ENCODE results near the gene SCAMP2.

Gene SCAMP2

GRCh38 chr15:74799255-74799855 is 73.8 kb downstream of the SCAMP2 start:
- DNase-seq (ENCODE audit: low read depth in 1 of 2, low spot score in 1 of 2), result no peak

- no peak for DNase-seq (ENCODE audit: low read depth in 1 of 2, low spot score in 1 of 2)
Observed at GRCh38 chr15:74798388-74799254, 74.5 kb downstream of the SCAMP2 start.

DNA sequence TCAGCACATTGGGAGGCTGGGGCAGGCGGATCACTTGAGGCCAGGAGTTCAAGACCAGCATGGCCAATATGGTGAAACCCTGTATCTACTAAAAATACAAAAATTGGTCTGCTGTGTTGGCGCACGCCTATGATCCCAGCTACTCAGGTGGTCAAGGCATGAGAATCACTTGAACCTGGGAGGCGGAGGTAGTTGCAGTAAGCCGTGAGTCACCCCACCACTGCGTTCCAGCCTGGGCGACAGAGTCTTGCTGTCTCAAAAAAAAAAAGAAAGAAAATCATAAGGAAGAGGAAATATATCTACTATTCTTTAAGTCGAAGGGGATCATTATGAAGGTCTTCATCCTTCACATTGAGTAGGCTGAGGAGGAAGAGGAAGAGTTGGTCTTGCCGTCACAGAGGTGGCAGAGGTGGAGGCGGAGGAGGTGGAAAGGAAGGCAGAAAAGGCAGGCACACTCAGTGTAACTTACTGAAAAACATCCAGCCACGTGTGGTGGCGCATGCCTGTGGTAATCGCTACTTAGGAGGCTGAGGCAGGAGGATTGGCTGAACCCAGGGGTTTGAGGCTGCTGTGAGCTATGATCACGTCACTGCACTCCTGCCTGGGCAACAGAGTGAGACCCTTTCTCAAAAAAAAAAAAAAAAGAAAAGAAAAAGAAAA is 77.1 kb downstream of the SCAMP2 start:
- DNase-seq (ENCODE audit: low read depth in 1 of 2, low spot score in 1 of 2), result no peak

GRCh38 chr15:74794970-74795349 is 78.2 kb downstream of the SCAMP2 start:
- no peak for DNase-seq (ENCODE audit: low read depth in 1 of 2, low spot score in 1 of 2)

DNA sequence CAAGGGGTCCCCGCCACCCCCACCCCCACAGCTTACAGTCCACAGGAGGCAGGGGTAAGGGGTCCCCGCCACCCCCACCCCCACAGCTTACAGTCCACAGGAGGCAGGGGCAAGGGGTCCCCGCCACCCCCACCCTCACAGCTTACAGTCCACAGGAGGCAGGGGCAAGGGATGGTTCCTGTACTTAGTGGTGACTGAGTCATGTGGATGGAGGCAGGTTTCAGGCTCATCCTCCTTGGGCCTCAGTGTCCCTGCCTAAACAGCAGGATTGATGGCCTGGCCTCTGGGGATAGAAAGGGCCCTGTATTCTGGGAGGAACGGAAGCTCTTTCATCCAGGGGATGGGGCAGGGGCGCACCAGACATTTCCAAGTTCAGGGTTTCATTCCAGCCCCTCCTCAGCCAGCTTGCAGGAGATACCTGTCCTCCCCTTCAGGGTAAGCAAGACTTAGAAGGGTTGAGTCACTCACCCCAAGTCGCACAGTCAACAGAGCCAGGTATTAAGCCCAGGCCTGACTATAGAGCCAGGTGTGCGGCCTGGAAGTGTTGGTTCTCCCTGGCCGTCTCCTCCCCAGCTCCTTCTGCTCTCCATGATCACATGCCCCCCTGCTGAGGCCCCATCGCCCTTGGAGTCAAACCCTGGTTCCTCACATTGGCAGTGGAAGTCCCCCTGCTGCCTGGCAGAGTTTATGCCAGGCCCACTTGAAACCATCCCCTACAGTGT is 78.8 kb downstream of the SCAMP2 start:
- DNase-seq (ENCODE audit: low read depth in 1 of 2, low spot score in 1 of 2), result no peak

Data from activated CD4-positive, alpha-beta T cell treated with anti-CD3 and anti-CD28 coated beads, Interleukin-2, amount 50 U/mL, for 24 hours (primary cell).